WERI-Rb-1 (cell line): ENCODE results near the gene CDK17.
A peak's percentile ranks its signal among the peaks of the same experiment; 100 is the strongest.

ENCODE experiments used
- DNase-seq: peaks from one replicate; pipeline ENCODE4 v3.0.0-alpha.2; 2020
- H3K27ac ChIP-seq: fragments of 250-450 bp; sonication (Bioruptor Pico); 2 replicates; pipeline ENCODE4 v1.5.1; 2020; ENCODE audit warnings: mild to moderate bottlenecking, moderate library complexity
- H3K27me3 ChIP-seq: fragments of 250-450 bp; sonication (Bioruptor Pico); 2 replicates; pipeline ENCODE4 v1.5.1; 2021; ENCODE audit warnings: mild to moderate bottlenecking, low read depth, moderate library complexity; ENCODE audit not compliant: insufficient read depth, severe bottlenecking
- H3K36me3 ChIP-seq: fragments of 250-450 bp; sonication (Bioruptor Pico); 2 replicates; pipeline ENCODE4 v1.5.1; 2020; ENCODE audit warnings: mild to moderate bottlenecking, moderate library complexity
- H3K4me3 ChIP-seq: 2 replicates; pipeline ENCODE4 v1.5.1; 2011; ENCODE audit warnings: low read depth, mild to moderate bottlenecking, control low read depth, low read length
- H3K9me3 ChIP-seq: fragments of 250-450 bp; sonication (Bioruptor Pico); 2 replicates; pipeline ENCODE4 v1.5.1; 2021; ENCODE audit warnings: mild to moderate bottlenecking, moderate library complexity; ENCODE audit not compliant: severe bottlenecking
- TF ChIP-seq, protein P1 (sequence below): IDR thresholded peaks from 2 replicates; pipeline ENCODE4 v1.5.1; 2011; ENCODE audit warnings: low read depth, mild to moderate bottlenecking, control low read depth, inconsistent platforms, low read length

CDK17 gene

DNA sequence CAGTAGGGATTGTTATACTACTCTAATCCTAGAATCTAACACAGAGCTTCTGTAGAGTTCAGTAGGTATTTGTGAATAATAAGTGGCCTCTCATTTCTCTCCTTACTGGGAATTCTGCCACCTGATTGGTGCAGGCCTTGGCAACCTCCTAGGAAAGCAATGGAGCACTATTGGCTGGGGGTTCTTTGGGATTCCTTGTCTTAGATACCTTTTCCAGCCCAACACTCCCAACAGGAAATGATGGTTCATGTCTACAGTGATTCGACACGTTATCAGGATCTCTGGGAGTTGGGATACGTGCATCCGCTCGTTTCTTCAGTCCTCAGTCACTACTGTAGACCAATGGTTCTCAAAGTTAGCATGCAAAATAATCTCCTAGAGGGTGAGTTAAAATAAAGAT, 138.7 kb downstream of the CDK17 start:
- Histone ChIP-seq H3K9me3 (no peaks in the 10 kb centered on the region), H3K27me3 (no peaks in the 10 kb centered on the region), H3K36me3 (no peaks in the 10 kb centered on the region), H3K4me3 (no peak overlapping the region), H3K27ac (no peak overlapping the region)
- TF ChIP-seq, protein P1, sequence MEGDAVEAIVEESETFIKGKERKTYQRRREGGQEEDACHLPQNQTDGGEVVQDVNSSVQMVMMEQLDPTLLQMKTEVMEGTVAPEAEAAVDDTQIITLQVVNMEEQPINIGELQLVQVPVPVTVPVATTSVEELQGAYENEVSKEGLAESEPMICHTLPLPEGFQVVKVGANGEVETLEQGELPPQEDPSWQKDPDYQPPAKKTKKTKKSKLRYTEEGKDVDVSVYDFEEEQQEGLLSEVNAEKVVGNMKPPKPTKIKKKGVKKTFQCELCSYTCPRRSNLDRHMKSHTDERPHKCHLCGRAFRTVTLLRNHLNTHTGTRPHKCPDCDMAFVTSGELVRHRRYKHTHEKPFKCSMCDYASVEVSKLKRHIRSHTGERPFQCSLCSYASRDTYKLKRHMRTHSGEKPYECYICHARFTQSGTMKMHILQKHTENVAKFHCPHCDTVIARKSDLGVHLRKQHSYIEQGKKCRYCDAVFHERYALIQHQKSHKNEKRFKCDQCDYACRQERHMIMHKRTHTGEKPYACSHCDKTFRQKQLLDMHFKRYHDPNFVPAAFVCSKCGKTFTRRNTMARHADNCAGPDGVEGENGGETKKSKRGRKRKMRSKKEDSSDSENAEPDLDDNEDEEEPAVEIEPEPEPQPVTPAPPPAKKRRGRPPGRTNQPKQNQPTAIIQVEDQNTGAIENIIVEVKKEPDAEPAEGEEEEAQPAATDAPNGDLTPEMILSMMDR: no peak
- DNase-seq: no peak

DNA sequence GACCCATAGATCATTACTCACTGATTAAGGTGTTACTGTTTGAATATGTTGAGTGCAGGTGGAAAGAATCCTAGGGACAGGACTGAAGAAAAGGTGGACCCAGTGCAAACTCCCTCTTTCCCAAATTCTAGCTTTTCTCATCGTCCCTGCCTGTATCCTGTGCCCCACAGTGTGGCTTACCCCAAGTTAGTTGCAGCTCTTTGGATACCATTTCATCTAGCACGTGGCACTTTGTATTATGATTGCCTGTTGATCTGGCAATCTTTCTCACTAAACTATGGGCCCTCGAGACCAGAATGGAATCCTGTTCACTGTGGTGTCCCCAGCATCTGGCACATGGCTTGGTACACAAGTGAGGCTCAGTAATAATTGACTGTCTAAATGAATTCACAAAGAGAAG, 139.6 kb downstream of the CDK17 start:
- no peak overlapping the region for H3K27ac ChIP-seq
- TF ChIP-seq, protein P1: no peak
- no peak overlapping the region for H3K4me3 ChIP-seq
- H3K36me3 ChIP-seq: no peaks in the 10 kb centered on the region
- H3K9me3 ChIP-seq: no peaks in the 10 kb centered on the region
- H3K27me3 ChIP-seq: no peaks in the 10 kb centered on the region
- DNase-seq: no peak

GRCh38 chr12:96260231-96260630, 140.0 kb downstream of the CDK17 start:
- no peak for DNase-seq
- no peak overlapping the region for H3K27ac ChIP-seq
- H3K36me3 ChIP-seq: no peaks in the 10 kb centered on the region
- H3K9me3 ChIP-seq: no peaks in the 10 kb centered on the region
- H3K4me3 ChIP-seq: no peak overlapping the region
- TF ChIP-seq, protein P1: no peak
- H3K27me3 ChIP-seq: no peaks in the 10 kb centered on the region

DNA sequence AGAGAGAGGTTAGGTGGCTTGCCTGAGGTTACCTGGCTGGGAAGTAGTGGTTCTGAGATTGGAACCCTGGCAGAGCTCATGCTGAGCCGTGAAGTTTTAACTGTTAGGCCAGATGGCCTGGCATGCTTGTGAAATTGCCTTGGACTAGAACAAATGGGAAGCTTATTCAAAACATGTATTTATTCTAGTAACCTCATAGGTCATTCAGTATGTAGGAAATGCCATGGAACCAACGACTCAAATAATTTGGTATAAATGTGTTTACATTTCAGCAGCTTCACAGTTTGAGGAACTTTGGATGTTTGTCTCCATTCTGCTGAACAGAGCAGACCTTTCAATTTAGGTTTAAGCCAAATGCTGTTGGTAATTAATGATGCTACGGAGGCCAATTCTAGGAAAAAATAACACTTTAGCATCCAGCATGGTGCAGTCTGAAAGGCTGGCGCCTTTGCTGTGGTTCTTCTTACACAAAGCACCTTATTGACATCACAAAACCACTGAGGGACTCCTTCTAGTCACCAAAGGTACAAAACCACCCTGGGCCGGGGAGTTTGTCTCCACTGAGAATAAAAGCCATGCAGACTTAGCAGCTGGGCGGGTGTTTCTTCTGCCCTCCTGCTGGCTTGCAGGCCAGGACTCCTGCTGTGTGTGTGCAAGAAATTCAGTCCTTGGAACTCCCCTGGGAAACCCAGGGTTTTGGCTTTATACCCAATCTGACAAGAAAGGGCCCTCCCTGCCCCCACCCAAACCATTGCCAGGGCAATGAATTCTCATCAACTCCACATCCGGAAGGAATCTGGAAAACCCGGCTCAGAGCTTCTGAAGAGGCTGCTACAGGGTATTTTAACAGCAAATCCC, 141.9 kb downstream of the CDK17 start:
- Histone ChIP-seq H3K27me3 (no peaks in the 10 kb centered on the region), H3K36me3 (no peaks in the 10 kb centered on the region), H3K4me3 (no peak overlapping the region), H3K9me3 (no peaks in the 10 kb centered on the region), H3K27ac (peak overlapping the region; percentile 6; the same call in 1 of the 2 replicates)
- DNase-seq: no peak
- TF ChIP-seq, protein P1: no peak

- no peak for DNase-seq
- TF ChIP-seq, protein P1: no peak
- Histone ChIP-seq H3K27ac (no peak overlapping the region), H3K4me3 (no peak overlapping the region), H3K9me3 (no peaks in the 10 kb centered on the region), H3K27me3 (no peaks in the 10 kb centered on the region), H3K36me3 (no peaks in the 10 kb centered on the region)
Observed at GRCh38 chr12:96257550-96258103, 142.6 kb downstream of the CDK17 start.
